Hepatocyte (in vitro differentiated cells): ENCODE results near the gene FUT1. TPM values are rescaled to one million over a fixed set of nuclear protein-coding genes. Genes with fewer than 3 reads are reported as not detected.
"Not testable (repeated sequence)": the region's sequence is repeated elsewhere in the genome, so short reads cannot be mapped to it uniquely, and the experiment has no call there.

Experiments used
- DNase-seq: peaks from one replicate; pipeline ENCODE4 v3.0.0-alpha.2; 2016; ENCODE audit warnings: low spot score
- H2AFZ ChIP-seq: fragments of 200-600 bp; sonication (generic); 2 replicates; pipeline ENCODE4 v1.6.0; 2016; ENCODE audit warnings: antibody characterized with exemption, mild to moderate bottlenecking
- H3K27ac ChIP-seq: fragments of 200-600 bp; sonication (generic); 2 replicates; pipeline ENCODE4 v1.5.1; 2016; ENCODE audit warnings: mild to moderate bottlenecking
- H3K27me3 ChIP-seq: fragments of 200-600 bp; sonication (generic); 2 replicates; pipeline ENCODE4 v1.6.1; 2016
- H3K36me3 ChIP-seq: fragments of 200-600 bp; sonication (generic); replicated peaks from 2 replicates; pipeline ENCODE4 v1.5.1; 2016; ENCODE audit warnings: low read depth; ENCODE audit not compliant: insufficient read depth
- H3K4me1 ChIP-seq: fragments of 200-600 bp; sonication (generic); 2 replicates; pipeline ENCODE4 v1.5.1; 2016; ENCODE audit warnings: mild to moderate bottlenecking, moderate library complexity; ENCODE audit not compliant: insufficient read depth
- H3K4me2 ChIP-seq: fragments of 200-600 bp; sonication (generic); 2 replicates; pipeline ENCODE4 v1.6.0; 2016
- H3K4me3 ChIP-seq: fragments of 200-600 bp; sonication (generic); 2 replicates; pipeline ENCODE4 v1.5.1; 2016; ENCODE audit warnings: mild to moderate bottlenecking
- H3K79me2 ChIP-seq: fragments of 200-600 bp; sonication (generic); 2 replicates; pipeline ENCODE4 v1.6.0; 2017; ENCODE audit warnings: mild to moderate bottlenecking
- H3K9me2 ChIP-seq: fragments of 200-600 bp; sonication (generic); replicated peaks from 2 replicates; pipeline ENCODE4 v1.6.0; 2017; ENCODE audit warnings: mild to moderate bottlenecking; ENCODE audit not compliant: insufficient read depth
- H3K9me3 ChIP-seq: fragments of 200-600 bp; sonication (generic); 2 replicates; pipeline ENCODE4 v1.5.1; 2016; ENCODE audit warnings: low read depth, mild to moderate bottlenecking
- H4K20me1 ChIP-seq: fragments of 200-600 bp; sonication (generic); 2 replicates; pipeline ENCODE4 v1.6.0; 2016; ENCODE audit warnings: mild to moderate bottlenecking; ENCODE audit not compliant: insufficient read depth, poor library complexity, severe bottlenecking
- EZH2 ChIP-seq: fragments of 200-600 bp; sonication (generic); IDR thresholded peaks from 2 replicates; pipeline ENCODE4 v1.6.1; 2016; ENCODE audit warnings: antibody characterized with exemption, mild to moderate bottlenecking, borderline replicate concordance
- EZH2phosphoT487 ChIP-seq: fragments of 200-600 bp; sonication (generic); IDR thresholded peaks from one replicate; pipeline ENCODE4 v1.6.1; 2018; ENCODE audit warnings: antibody characterized with exemption, mild to moderate bottlenecking, low read depth, moderate library complexity; ENCODE audit not compliant: unreplicated experiment, severe bottlenecking
- WGBS: methylation state at CpG from one replicate; pipeline ENCODE4 v1.1.6; 2016; ENCODE audit warnings: low lambda C conversion rate; ENCODE audit errors: missing lambda C conversion rate; 5-methylcytosine and 5-hydroxymethylcytosine counted together
- polyA plus RNA-seq: library from polyadenylated mRNA; unstranded; fragments of >200 nt; fragmentation: Nextera tagmentation; extraction: Ambion mirVana; gene quantifications from 2 replicates; pipeline ENCODE4 v1.2.1, GENCODE V29; 2016
- total RNA-seq: library from RNA; depleted of rRNA; stranded (reverse); fragments of >200 nt; gene quantifications from 2 replicates; pipeline ENCODE4 v1.2.3, GENCODE V29; 2014
- TF ChIP-seq, protein P1 (sequence below): fragments of 200-600 bp; sonication (generic); IDR thresholded peaks from 2 replicates; pipeline ENCODE4 v1.5.1; 2016; ENCODE audit warnings: antibody characterized with exemption, mild to moderate bottlenecking; ENCODE audit not compliant: poor library complexity

Gene FUT1
- total and polyA plus RNA-seq, 2 experiments from 2014 or later, result 2.4 to 4.3 TPM

DNA sequence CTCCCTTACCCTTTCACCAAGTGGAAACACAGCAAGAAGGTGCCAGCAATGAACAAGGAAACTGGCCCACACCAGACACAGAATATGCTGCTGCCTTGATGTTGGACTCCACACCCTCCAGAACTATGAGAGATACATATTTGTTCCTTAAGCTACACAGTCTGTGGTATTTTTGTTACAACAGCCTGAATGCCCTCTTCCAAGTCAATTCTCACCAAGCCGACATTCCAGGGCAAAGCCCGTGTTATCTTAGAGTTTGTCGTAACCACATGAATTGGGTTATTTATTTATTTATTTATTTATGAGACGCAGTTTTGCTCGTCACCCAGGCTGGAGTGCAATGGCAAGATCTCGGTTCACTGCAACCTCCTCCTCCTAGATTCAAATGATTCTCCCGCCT lies 17.8 kb upstream of the FUT1 start:
- Histone ChIP-seq H3K4me3 (no peak overlapping the region), H4K20me1 (no peaks in the 10 kb centered on the region), H3K27me3 (no peaks in the 10 kb centered on the region), H3K79me2 (no peaks in the 10 kb centered on the region), H2AFZ (no peak overlapping the region), H3K27ac (no peak overlapping the region), H3K36me3 (no peaks in the 10 kb centered on the region), H3K4me2 (no peak overlapping the region), H3K9me3 (no peaks in the 10 kb centered on the region), H3K9me2 (no peaks in the 10 kb centered on the region), H3K4me1 (no peaks in the 10 kb centered on the region)
- no peak for DNase-seq
- TF ChIP-seq, protein P1, sequence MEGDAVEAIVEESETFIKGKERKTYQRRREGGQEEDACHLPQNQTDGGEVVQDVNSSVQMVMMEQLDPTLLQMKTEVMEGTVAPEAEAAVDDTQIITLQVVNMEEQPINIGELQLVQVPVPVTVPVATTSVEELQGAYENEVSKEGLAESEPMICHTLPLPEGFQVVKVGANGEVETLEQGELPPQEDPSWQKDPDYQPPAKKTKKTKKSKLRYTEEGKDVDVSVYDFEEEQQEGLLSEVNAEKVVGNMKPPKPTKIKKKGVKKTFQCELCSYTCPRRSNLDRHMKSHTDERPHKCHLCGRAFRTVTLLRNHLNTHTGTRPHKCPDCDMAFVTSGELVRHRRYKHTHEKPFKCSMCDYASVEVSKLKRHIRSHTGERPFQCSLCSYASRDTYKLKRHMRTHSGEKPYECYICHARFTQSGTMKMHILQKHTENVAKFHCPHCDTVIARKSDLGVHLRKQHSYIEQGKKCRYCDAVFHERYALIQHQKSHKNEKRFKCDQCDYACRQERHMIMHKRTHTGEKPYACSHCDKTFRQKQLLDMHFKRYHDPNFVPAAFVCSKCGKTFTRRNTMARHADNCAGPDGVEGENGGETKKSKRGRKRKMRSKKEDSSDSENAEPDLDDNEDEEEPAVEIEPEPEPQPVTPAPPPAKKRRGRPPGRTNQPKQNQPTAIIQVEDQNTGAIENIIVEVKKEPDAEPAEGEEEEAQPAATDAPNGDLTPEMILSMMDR, result no peak
- TF ChIP-seq EZH2 (no peak), EZH2phosphoT487 (no peak)
- WGBS, result 68% methylated on average over 7 of the region's 7 CpGs

- H3K4me3 ChIP-seq, result no peak overlapping the region
- 92% methylated on average over 11 of the region's 11 CpGs for WGBS
- no peak overlapping the region for H2AFZ ChIP-seq
- H3K79me2 ChIP-seq, result no peaks in the 10 kb centered on the region
- H3K27me3 ChIP-seq, result no peaks in the 10 kb centered on the region
- no peaks in the 10 kb centered on the region for H3K36me3 ChIP-seq
- TF ChIP-seq EZH2phosphoT487 (no peak), EZH2 (no peak)
- TF ChIP-seq, protein P1, result no peak
- no peaks in the 10 kb centered on the region for H3K9me3 ChIP-seq
- no peak overlapping the region for H3K4me2 ChIP-seq
- no peak overlapping the region for H3K27ac ChIP-seq
- H4K20me1 ChIP-seq, result no peaks in the 10 kb centered on the region
- H3K9me2 ChIP-seq, result no peaks in the 10 kb centered on the region
- DNase-seq, result no peak
- no peaks in the 10 kb centered on the region for H3K4me1 ChIP-seq
Measured at GRCh38 chr19:48768994-48769713, 16.7 kb upstream of the FUT1 start.

DNA sequence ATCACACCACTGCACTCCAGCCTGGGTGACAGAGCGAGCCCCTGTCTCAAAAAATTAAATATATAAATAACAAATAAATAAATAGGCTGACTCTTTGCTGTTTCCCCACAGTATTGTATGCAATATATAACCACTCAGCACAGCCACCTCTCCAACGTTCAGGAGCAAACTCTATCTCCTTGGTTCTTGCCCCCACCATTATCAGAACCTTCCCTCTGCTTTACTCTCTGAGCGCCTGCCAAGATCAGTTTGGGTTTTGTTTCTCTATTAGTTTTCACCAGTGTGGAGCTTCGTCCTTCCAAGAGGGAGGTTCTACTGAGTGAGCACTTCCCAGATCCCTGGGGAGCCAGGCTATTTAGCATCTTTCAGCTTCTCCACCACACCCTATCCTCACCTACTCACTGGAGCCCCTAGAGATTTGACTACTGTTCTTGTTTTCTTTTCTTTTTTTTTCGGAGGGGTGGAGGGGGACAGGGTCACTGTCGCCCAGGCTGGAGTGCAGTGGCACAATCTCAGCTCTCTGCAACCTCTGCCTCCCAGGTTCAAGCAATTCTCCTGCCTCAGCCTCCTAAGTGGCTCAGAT lies 15.8 kb upstream of the FUT1 start:
- DNase-seq, H3K27me3 ChIP-seq, H3K9me3 ChIP-seq, H3K9me2 ChIP-seq, H3K27ac ChIP-seq, H3K36me3 ChIP-seq, H3K79me2 ChIP-seq, H3K4me1 ChIP-seq, H3K4me3 ChIP-seq, H4K20me1 ChIP-seq, H3K4me2 ChIP-seq, H2AFZ ChIP-seq: not testable (repeated sequence)
- WGBS, result 46% methylated on average over 6 of the region's 6 CpGs

DNA sequence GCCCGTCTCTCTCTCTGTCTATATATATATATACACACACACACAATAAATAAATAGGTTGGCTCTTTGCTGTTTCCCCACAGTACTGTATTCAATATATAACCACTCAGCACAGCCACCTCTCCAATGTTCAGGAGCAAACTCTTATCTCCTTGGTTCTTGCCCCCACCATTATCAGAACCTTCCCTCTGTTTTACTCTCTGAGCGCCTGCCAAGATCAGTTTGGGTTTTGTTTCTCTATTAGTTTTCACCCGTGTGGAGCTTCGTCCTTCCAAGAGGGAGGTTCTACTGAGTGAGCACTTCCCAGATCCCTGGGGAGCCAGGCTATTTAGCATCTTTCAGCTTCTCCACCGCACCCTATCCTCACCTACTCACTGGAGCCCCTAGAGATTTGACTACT lies 13.4 kb upstream of the FUT1 start:
- not testable (repeated sequence) for H3K27me3 ChIP-seq, H3K9me3 ChIP-seq, H3K27ac ChIP-seq, DNase-seq, H3K9me2 ChIP-seq, H3K4me3 ChIP-seq, H3K4me2 ChIP-seq, H3K36me3 ChIP-seq, H4K20me1 ChIP-seq, H3K4me1 ChIP-seq, H3K79me2 ChIP-seq, H2AFZ ChIP-seq
- WGBS, result 56% methylated on average over 5 of the region's 5 CpGs
